Neutrophil (primary cell): Measurements from ENCODE around the gene ARMC8.

Source experiments
- H3K27ac ChIP-seq: fragments of 200-600 bp; sonication (generic); 2 replicates; pipeline ENCODE4 v1.5.1; 2016; ENCODE audit warnings: mild to moderate bottlenecking, moderate library complexity
- H3K27me3 ChIP-seq: fragments of 200-600 bp; sonication (generic); 2 replicates; pipeline ENCODE4 v1.6.0; 2016; ENCODE audit warnings: mild to moderate bottlenecking
- H3K36me3 ChIP-seq: fragments of 200-600 bp; sonication (generic); 2 replicates; pipeline ENCODE4 v1.5.1; 2017
- H3K4me1 ChIP-seq, 2 experiments: fragments of 200-600 bp in 1 of 2; sonication (generic) in 1 of 2; 1 replicate in 1 of 2; 2 replicates in 1 of 2; pipeline versions ENCODE4 v1.5.1 to v1.6.1; 2013 to 2016; ENCODE audit warnings: low read depth in 1 of 2, low read length in 1 of 2, mild to moderate bottlenecking in 1 of 2, moderate library complexity in 1 of 2; ENCODE audit not compliant: control insufficient read depth in 1 of 2, insufficient read depth in 1 of 2
- H3K4me3 ChIP-seq, 2 experiments: fragments of 200-600 bp in 1 of 2; sonication (generic) in 1 of 2; 1 replicate in 1 of 2; 2 replicates in 1 of 2; pipeline ENCODE4 v1.5.1; 2013 to 2016; ENCODE audit warnings: low read depth in 1 of 2, low read length in 1 of 2, mild to moderate bottlenecking in 1 of 2, moderate library complexity in 1 of 2
- H3K9me3 ChIP-seq: fragments of 200-600 bp; sonication (generic); 2 replicates; pipeline ENCODE4 v1.5.1; 2016
- TF ChIP-seq, protein P1 (sequence below): fragments of 200-600 bp; sonication (generic); IDR thresholded peaks from 2 replicates; pipeline ENCODE4 v1.5.1; 2016; ENCODE audit warnings: antibody characterized with exemption

The ARMC8 gene

DNA sequence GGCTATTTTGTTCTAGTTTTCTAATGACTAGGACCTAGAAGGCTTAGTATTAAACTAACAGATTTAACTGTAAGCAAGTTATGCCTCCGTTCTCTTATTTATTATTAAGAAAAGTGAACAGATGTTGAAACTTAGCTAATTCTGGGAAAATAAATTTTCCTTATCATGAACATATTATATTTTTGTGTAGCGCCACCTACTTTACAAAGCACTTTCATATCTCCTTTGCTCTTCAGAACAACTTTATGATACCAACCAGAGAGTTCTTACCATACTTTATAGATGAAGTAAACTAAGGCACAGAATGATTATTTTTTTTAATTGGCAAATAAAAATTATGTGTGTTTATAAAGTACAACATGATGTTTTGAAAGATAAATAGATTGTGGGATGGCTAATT lies 83.1 kb downstream of the ARMC8 start:
- TF ChIP-seq, protein P1, sequence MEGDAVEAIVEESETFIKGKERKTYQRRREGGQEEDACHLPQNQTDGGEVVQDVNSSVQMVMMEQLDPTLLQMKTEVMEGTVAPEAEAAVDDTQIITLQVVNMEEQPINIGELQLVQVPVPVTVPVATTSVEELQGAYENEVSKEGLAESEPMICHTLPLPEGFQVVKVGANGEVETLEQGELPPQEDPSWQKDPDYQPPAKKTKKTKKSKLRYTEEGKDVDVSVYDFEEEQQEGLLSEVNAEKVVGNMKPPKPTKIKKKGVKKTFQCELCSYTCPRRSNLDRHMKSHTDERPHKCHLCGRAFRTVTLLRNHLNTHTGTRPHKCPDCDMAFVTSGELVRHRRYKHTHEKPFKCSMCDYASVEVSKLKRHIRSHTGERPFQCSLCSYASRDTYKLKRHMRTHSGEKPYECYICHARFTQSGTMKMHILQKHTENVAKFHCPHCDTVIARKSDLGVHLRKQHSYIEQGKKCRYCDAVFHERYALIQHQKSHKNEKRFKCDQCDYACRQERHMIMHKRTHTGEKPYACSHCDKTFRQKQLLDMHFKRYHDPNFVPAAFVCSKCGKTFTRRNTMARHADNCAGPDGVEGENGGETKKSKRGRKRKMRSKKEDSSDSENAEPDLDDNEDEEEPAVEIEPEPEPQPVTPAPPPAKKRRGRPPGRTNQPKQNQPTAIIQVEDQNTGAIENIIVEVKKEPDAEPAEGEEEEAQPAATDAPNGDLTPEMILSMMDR = no peak
- no peak overlapping the region for H3K27ac ChIP-seq
- H3K9me3 ChIP-seq = no peaks in the 10 kb centered on the region
- no peaks in the 10 kb centered on the region for H3K27me3 ChIP-seq
- peaks cover 94% of the 10 kb centered on the region for H3K36me3 ChIP-seq
- H3K4me1 ChIP-seq = no peaks in the 10 kb centered on the region
- no peak overlapping the region for H3K4me3 ChIP-seq

DNA sequence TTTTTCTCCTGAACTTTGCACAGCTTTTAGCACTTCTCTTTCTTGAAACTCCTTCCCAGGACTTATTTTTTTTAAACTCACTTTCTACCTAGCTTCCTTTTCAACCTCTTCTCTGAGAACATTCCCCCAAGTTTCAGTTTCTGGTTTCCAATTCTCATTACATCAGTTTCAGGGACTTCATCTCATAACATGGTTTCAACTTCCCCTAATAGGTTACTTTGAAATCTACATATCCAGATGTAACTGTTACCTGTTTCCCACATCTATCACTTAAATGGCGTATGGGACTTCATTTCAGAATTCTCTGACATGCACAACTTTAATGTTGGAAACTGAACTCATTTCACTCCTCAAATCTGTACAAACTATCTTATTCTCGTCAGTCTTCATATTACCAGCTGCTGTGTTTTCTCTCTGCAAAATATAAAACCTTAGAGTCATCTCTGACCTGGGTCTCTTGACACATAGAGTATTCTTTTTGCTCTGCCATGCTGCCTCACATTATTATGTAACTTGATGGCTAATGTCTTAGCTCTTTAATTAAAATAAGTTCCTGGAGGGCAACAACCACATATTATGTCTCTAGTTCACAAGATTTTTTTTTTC lies 84.2 kb downstream of the ARMC8 start:
- TF ChIP-seq, protein P1 = no peak
- H3K4me1 ChIP-seq = no peaks in the 10 kb centered on the region
- H3K27ac ChIP-seq = no peak overlapping the region
- H3K4me3 ChIP-seq = no peak overlapping the region
- peaks cover 92% of the 10 kb centered on the region for H3K36me3 ChIP-seq
- H3K9me3 ChIP-seq = no peaks in the 10 kb centered on the region
- H3K27me3 ChIP-seq = no peaks in the 10 kb centered on the region

DNA sequence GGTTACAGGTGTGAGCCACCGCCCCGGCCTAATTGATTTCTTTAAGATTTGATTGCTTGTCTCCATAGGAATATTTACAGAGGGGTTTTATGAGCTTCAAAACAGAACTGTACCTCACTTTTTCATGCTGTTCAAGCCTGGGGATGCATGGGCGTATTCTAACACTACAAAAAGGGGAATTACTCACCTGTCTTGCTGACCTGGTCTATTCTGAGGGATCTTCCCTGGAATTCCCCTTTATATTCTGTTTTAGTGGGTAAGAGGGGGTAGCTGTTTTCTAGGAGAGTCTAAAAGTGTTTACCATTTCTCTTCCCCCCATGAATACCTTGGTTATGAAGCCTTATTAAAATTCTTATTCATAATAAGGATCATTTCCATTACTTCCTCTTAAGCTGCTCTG lies 94.5 kb downstream of the ARMC8 start:
- peaks cover 69% of the 10 kb centered on the region for H3K36me3 ChIP-seq
- H3K27me3 ChIP-seq = no peaks in the 10 kb centered on the region

DNA sequence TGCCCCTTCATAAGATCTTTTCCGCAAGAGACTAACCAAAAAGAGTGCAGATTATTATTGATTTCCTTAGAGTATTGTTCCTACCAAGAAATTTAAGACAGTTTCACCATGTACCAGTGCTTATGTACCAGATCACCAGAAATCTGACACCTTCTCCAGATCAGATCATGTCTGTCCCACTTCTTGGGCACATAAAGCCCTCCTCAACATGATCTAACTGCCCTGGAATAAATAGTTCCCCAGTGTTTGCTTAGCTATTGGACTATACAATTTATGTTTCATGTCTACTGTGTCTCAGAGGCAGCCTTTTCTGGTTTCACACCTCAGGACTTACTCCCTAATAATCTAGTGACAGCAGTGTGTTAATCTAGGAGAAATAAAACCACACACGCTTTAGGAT lies 95.7 kb downstream of the ARMC8 start:
- Histone ChIP-seq H3K9me3 (no peaks in the 10 kb centered on the region), H3K27me3 (no peaks in the 10 kb centered on the region), H3K36me3 (peaks cover 76% of the 10 kb centered on the region), H3K27ac (no peak overlapping the region), H3K4me3 (no peak overlapping the region), H3K4me1 (no peaks in the 10 kb centered on the region)
- TF ChIP-seq, protein P1 = no peak

More for the DNA sequence above, 94.5 kb downstream of the ARMC8 start:
- Histone ChIP-seq H3K4me3 (no peak overlapping the region), H3K9me3 (no peaks in the 10 kb centered on the region), H3K27ac (no peak overlapping the region), H3K4me1 (no peaks in the 10 kb centered on the region)
- TF ChIP-seq, protein P1 = no peak

DNA sequence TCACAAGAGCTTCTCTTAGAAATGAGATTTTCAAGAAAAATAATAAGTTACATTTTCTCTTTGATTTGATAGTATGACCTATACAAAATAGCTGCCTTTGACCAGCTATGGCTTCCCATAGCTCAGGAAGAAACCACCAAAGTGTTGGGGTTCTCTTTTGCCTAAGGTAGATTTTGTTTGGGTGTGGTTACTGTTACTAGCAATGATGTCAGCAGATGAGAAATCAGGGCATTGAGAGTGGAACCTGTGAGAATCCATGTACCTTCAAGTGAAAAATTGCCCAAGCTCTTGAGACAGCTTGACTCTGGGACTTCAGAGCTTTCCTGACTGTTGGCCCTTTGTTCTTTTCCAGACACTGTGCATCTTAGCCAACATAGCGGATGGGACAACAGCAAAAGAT lies 97.0 kb downstream of the ARMC8 start:
- Histone ChIP-seq H3K27ac (no peak overlapping the region), H3K27me3 (no peaks in the 10 kb centered on the region), H3K36me3 (peaks cover 80% of the 10 kb centered on the region), H3K4me1 (no peaks in the 10 kb centered on the region), H3K4me3 (no peak overlapping the region), H3K9me3 (no peaks in the 10 kb centered on the region)
- TF ChIP-seq, protein P1 = no peak
